ENCODE results near the gene CPVL.

GRCh38 chr7:28961972-28962371 lies 184.4 kb downstream of the CPVL start:
- TF ChIP-seq CTCF (IDR thresholded peaks at IDR 0.05; ENCODE audit: low read depth, low read length, missing input control) (no peak), SP1 (IDR thresholded peaks at IDR 0.05) (no peak), JUND (IDR thresholded peaks at IDR 0.05) (no peak), GABPA (IDR thresholded peaks at IDR 0.05 in 1 of 2, conservative IDR thresholded peaks at IDR 0.05 in 1 of 2) (no peak), MAX (IDR thresholded peaks at IDR 0.05) (no peak), HNF4G (IDR thresholded peaks at IDR 0.05) (no peak), RXRA (IDR thresholded peaks at IDR 0.05) (no peak), REST (IDR thresholded peaks at IDR 0.05) (no peak), ZBTB33 (IDR thresholded peaks at IDR 0.05) (no peak), RAD21 (IDR thresholded peaks at IDR 0.05) (no peak), EGR1 (IDR thresholded peaks at IDR 0.05; ENCODE audit: low read depth in 2 of 2) (no peak), FOXA2 (IDR thresholded peaks at IDR 0.05) (no peak), YY1 (IDR thresholded peaks at IDR 0.05) (no peak), ATF3 (IDR thresholded peaks at IDR 0.05) (no peak)
